Transverse colon (tissue), 3 donors: ENCODE measurements around the gene PAX7.
A peak's percentile ranks its signal among the peaks of the same experiment; 100 is the strongest.

Source experiments
- CTCF ChIP-seq, 5 experiments: fragments of 200-600 bp in 3 of 5; fragments of 450-650 bp in 2 of 5; sonication (generic) in 3 of 5; IDR thresholded peaks; 1 replicate in 2 of 5; 2 replicates in 3 of 5; pipeline ENCODE4 v1.5.1; 2016 to 2017; ENCODE audit warnings: antibody characterized with exemption in 5 of 5, inconsistent platforms in 3 of 5, mild to moderate bottlenecking in 2 of 5, moderate library complexity in 1 of 5
- EP300 ChIP-seq: sonication (generic); formaldehyde crosslinking; IDR thresholded peaks from one replicate; pipeline ENCODE4 v1.6.1; 2017; ENCODE audit warnings: antibody characterized with exemption, low read depth
- POLR2A ChIP-seq: fragments of 450-650 bp; IDR thresholded peaks from one replicate; pipeline ENCODE4 v1.6.1; 2016; ENCODE audit warnings: antibody characterized with exemption, mild to moderate bottlenecking, moderate library complexity

- TF ChIP-seq CTCF (IDR thresholded peaks at IDR 0.05) (peak; percentile 39 to 58 (median 48)), EP300 (no peak), POLR2A (no peak)
These were observed 50.8 kb downstream of the PAX7 start for GRCh38 chr1:18681423-18681835.
